LNCAP (cell line): ENCODE results near the gene COL23A1.

Experiments used
- TF ChIP-seq, protein P1 (sequence below): fragments of 450-650 bp; IDR thresholded peaks from 2 replicates; pipeline ENCODE4 v1.5.1; 2017; ENCODE audit warnings: mild to moderate bottlenecking

Gene COL23A1

DNA sequence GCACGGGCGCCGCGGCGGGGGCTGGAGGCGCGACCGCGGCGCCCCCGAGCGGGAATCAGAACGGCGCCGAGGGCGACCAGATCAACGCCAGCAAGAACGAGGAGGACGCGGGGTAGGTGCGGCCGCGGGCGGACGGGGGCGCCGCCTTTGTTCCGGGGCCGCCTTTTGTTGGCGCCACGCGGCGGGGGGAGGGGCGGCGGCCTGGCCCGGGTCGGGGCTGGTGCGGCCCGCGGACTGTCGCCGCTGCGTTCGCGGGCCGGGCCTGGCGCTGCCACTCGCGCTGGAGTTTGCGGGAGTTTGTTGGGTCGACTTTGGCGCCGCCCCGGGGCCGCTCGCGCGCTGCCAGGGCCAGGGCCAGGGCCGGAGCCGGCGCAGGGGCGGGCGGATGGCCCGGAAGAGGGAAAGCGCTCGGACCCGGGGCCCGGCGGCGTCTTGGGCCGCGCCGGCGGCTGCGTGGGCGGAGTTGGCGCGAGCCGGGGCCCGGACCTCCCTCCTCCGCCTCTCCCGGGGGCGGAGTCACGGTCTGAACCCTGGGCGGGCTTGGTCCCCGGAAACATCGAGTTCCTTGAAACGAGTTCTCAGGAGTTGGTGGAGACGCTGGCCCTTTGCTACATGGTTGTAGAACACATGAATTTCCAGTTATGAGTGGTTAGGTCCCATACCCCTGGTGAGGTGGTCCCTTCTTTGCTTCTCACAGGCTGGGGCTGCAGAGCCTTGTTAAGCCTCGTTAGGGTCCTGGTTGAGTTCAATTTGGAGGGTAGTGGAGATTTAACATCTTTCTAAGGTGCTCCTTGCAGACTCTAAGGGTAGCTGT, 385.1 kb downstream of the COL23A1 start:
- TF ChIP-seq, protein P1, sequence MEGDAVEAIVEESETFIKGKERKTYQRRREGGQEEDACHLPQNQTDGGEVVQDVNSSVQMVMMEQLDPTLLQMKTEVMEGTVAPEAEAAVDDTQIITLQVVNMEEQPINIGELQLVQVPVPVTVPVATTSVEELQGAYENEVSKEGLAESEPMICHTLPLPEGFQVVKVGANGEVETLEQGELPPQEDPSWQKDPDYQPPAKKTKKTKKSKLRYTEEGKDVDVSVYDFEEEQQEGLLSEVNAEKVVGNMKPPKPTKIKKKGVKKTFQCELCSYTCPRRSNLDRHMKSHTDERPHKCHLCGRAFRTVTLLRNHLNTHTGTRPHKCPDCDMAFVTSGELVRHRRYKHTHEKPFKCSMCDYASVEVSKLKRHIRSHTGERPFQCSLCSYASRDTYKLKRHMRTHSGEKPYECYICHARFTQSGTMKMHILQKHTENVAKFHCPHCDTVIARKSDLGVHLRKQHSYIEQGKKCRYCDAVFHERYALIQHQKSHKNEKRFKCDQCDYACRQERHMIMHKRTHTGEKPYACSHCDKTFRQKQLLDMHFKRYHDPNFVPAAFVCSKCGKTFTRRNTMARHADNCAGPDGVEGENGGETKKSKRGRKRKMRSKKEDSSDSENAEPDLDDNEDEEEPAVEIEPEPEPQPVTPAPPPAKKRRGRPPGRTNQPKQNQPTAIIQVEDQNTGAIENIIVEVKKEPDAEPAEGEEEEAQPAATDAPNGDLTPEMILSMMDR = no peak

- TF ChIP-seq, protein P1 = no peak
Measured at GRCh38 chr5:178204182-178204934, 385.8 kb downstream of the COL23A1 start, which contains the start of gene HNRNPAB. TSS of gene HNRNPAB (plus strand) at chr5:178204533. CDS start at chr5:178204838, 305 bp downstream.

GRCh38 chr5:178203670-178204181, 386.5 kb downstream of the COL23A1 start:
- TF ChIP-seq, protein P1 = no peak

GRCh38 chr5:178202541-178202940, 387.7 kb downstream of the COL23A1 start:
- TF ChIP-seq, protein P1 = no peak

GRCh38 chr5:178201927-178202235, 388.3 kb downstream of the COL23A1 start:
- TF ChIP-seq, protein P1 = no peak

GRCh38 chr5:178201221-178201926, 388.8 kb downstream of the COL23A1 start:
- TF ChIP-seq, protein P1 = no peak
